B cell (primary cell): ENCODE measurements around the gene DDX50. TPM values are rescaled to one million over a fixed set of nuclear protein-coding genes. Genes with fewer than 3 reads are reported as not detected.
A peak's percentile ranks its signal among the peaks of the same experiment; 100 is the strongest.

Experiments
- ATAC-seq: fragments of 200-7000 bp; cut with Tn5 transposase; one replicate; pipeline ENCODE4 v1.10.0; 2021; ENCODE audit warnings: low read depth, mild to moderate bottlenecking, moderate number of reproducible peaks, moderate library complexity
- CTCF ChIA-PET: fragments of 350-600 bp; sonication (Branson Sonifier 250); formaldehyde crosslinking; loops from one replicate; lab custom pipeline; 2021; ENCODE audit warnings: antibody characterized with exemption, inconsistent platforms; lab: Charles Lee
- POLR2A ChIA-PET: fragments of 350-600 bp; sonication (Branson Sonifier 250); formaldehyde crosslinking; loops from one replicate; lab custom pipeline; 2021; ENCODE audit warnings: antibody characterized with exemption; lab: Charles Lee
- DNase-seq: peaks from one replicate; pipeline ENCODE4 v3.0.0; 2013
- H2AFZ ChIP-seq: 2 replicates; pipeline ENCODE4 v1.6.1; 2012; ENCODE audit warnings: mild to moderate bottlenecking, low read depth, low read length; ENCODE audit not compliant: insufficient read depth, poor library complexity, severe bottlenecking
- H3K27ac ChIP-seq, 2 donors: 1 replicate in 1 of 2; 2 replicates in 1 of 2; pipeline ENCODE4 v1.5.1; 2012 to 2013; ENCODE audit warnings: low read length in 2 of 2, mild to moderate bottlenecking in 2 of 2, moderate library complexity in 1 of 2
- H3K27me3 ChIP-seq, 4 experiments: fragments of 200-600 bp in 1 of 4; sonication (generic) in 1 of 4; replicated peaks in 1 of 4; 1 replicate in 2 of 4; 2 replicates in 2 of 4; pipeline versions ENCODE4 v1.6.1 to v1.7.0; 2013 to 2016; ENCODE audit warnings: low read length in 3 of 4, mild to moderate bottlenecking in 2 of 4, mixed read lengths in 1 of 4, moderate library complexity in 1 of 4; ENCODE audit not compliant: insufficient read depth in 4 of 4, control insufficient read depth in 3 of 4; ENCODE audit errors: control extremely low read depth in 1 of 4
- H3K36me3 ChIP-seq, 2 experiments: replicated peaks in 1 of 2; 1 replicate in 1 of 2; 2 replicates in 1 of 2; pipeline versions ENCODE4 v1.6.1 to v1.7.1; 2013; ENCODE audit warnings: low read length in 1 of 2; ENCODE audit not compliant: insufficient read depth in 2 of 2, control insufficient read depth in 1 of 2; ENCODE audit errors: control extremely low read depth in 1 of 2, extremely low read depth in 1 of 2
- H3K4me1 ChIP-seq, 2 donors: fragments of 200-600 bp in 1 of 2; sonication (generic) in 1 of 2; 1 replicate in 1 of 2; 2 replicates in 1 of 2; pipeline versions ENCODE4 v1.5.1 to v1.6.1; 2013 to 2017; ENCODE audit warnings: low read length in 2 of 2; ENCODE audit not compliant: control insufficient read depth in 2 of 2, insufficient read depth in 2 of 2
- H3K4me2 ChIP-seq: replicated peaks from 2 replicates; pipeline ENCODE3; 2012; ENCODE audit warnings: mild to moderate bottlenecking, low read depth, low read length; ENCODE audit not compliant: poor library complexity, severe bottlenecking
- H3K4me3 ChIP-seq, 5 experiments: fragments of 200-600 bp in 1 of 5; sonication (generic) in 1 of 5; 1 replicate in 3 of 5; 2 replicates in 2 of 5; pipeline versions ENCODE4 v1.5.1 to v1.7.0; 2011 to 2016; ENCODE audit warnings: low read length in 4 of 5, mild to moderate bottlenecking in 4 of 5, low read depth in 2 of 5, control low read depth in 1 of 5, moderate library complexity in 1 of 5; ENCODE audit not compliant: insufficient read depth in 1 of 5; ENCODE audit errors: control extremely low read depth in 1 of 5, extremely low read depth in 1 of 5
- H3K79me2 ChIP-seq: fragments of 200-600 bp; sonication (generic); one replicate; pipeline ENCODE4 v1.6.0; 2016; ENCODE audit warnings: low read length; ENCODE audit not compliant: control insufficient read depth, insufficient read depth
- H3K9ac ChIP-seq: fragments of 200-600 bp; sonication (generic); 2 replicates; pipeline ENCODE4 v1.6.1; 2017; ENCODE audit warnings: mild to moderate bottlenecking, low read length, moderate library complexity
- H3K9me3 ChIP-seq, 3 donors: one replicate each; pipeline versions ENCODE4 v1.6.1 to v1.7.1; 2013; ENCODE audit warnings: low read length in 2 of 3; ENCODE audit not compliant: control insufficient read depth in 2 of 3, insufficient read depth in 1 of 3; ENCODE audit errors: control extremely low read depth in 1 of 3
- H4K20me1 ChIP-seq: 2 replicates; pipeline ENCODE4 v1.6.0; 2012; ENCODE audit warnings: mild to moderate bottlenecking, low read length; ENCODE audit not compliant: insufficient read depth, control insufficient read depth, poor library complexity, severe bottlenecking
- H3K27ac Mint-ChIP-seq: one replicate; pipeline ENCODE4 v1.8.0; 2021; ENCODE audit warnings: mixed read lengths
- H3K27me3 Mint-ChIP-seq: one replicate; pipeline ENCODE4 v1.8.0; 2021; ENCODE audit warnings: mixed read lengths
- H3K4me1 Mint-ChIP-seq: one replicate; pipeline ENCODE4 v1.8.0; 2021; ENCODE audit warnings: mixed read lengths
- H3K4me3 Mint-ChIP-seq: one replicate; pipeline ENCODE4 v1.8.0; 2021; ENCODE audit warnings: mixed read lengths
- H3K9me3 Mint-ChIP-seq: one replicate; pipeline ENCODE4 v1.8.0; 2022; ENCODE audit warnings: mixed read lengths; ENCODE audit not compliant: insufficient read depth
- CTCF ChIP-seq: fragments of 200-600 bp; IDR thresholded peaks from one replicate; pipeline ENCODE4 v1.8.0; 2022; ENCODE audit warnings: antibody characterized with exemption, mild to moderate bottlenecking
- EZH2 ChIP-seq: IDR thresholded peaks from 2 replicates; pipeline ENCODE4 v1.6.1; 2012; ENCODE audit warnings: borderline replicate concordance, low read depth, mild to moderate bottlenecking, moderate library complexity, low read length; ENCODE audit not compliant: insufficient read depth, poor library complexity, severe bottlenecking
- WGBS: methylation state at CpG from one replicate; pipeline ENCODE4 v1.1.5; 2013; ENCODE audit warnings: missing lambda C conversion rate; ENCODE audit not compliant: insufficient coverage; 5-methylcytosine and 5-hydroxymethylcytosine counted together
- intact Hi-C: fragments of 100-400 bp; cut with micrococcal nuclease; formaldehyde crosslinking; loops from one replicate; pipeline ENCODE4 v1.10.0; 2022
- polyA plus RNA-seq: library from polyadenylated mRNA; depleted of rRNA; stranded (reverse); fragments of >200 nt; gene quantifications from 2 replicates; pipeline ENCODE4 v1.2.3, GENCODE V29; 2012
- total RNA-seq, 2 donors: library from RNA; stranded (reverse); fragments of 120-200 nt in 1 of 2; gene quantifications; 1 replicate in 1 of 2; 2 replicates in 1 of 2; pipeline versions ENCODE4 v1.2.3 to v1.2.4, GENCODE V29; 2013 to 2022

The DDX50 gene
- total and polyA plus RNA-seq, 2 donors (not counting 1 experiment from before 2014, with no cell fraction given) = 15.6 to 39.3 TPM

GRCh38 chr10:68902382-68902781 is 1.3 kb downstream of the DDX50 start:
- ATAC-seq (no peak), DNase-seq (no peak)
- Mint-ChIP-seq H3K27ac (no peak overlapping the region), H3K27me3 (peaks cover 3% of the 10 kb centered on the region), H3K9me3 (no peaks in the 10 kb centered on the region), H3K4me3 (peak overlapping the region; percentile 98), H3K4me1 (peaks cover 36% of the 10 kb centered on the region)
- no CpG with 5 or more reads among the region's 5 CpGs for WGBS
- peak overlapping the region in 1 of 5 experiments; percentile 95 for H3K4me3 ChIP-seq
- H3K27me3 ChIP-seq = no peaks in the 10 kb centered on the region
- H3K79me2 ChIP-seq = peaks cover 54% of the 10 kb centered on the region
- H3K4me2 ChIP-seq = peak overlapping the region; percentile 87
- H3K36me3 ChIP-seq = peaks cover 2 to 10% of the 10 kb centered on the region in 2 experiments
- H2AFZ ChIP-seq = no peak overlapping the region
- H4K20me1 ChIP-seq = no peaks in the 10 kb centered on the region
- no peaks in the 10 kb centered on the region for H3K9me3 ChIP-seq
- CTCF ChIA-PET = interaction anchor here (1.1 kb wide), 1 partner anchor 49 kb away, joined by 3 read pairs; no protein-coding TSS in a partner anchor
- peak overlapping the region in 1 of 2 donors; percentile 100 for H3K27ac ChIP-seq
- H3K9ac ChIP-seq = peak overlapping the region; percentile 92
- intact Hi-C loops = loop anchor here (10.0 kb wide), 2 partner anchors 78 to 1912 kb away; partner anchors contain the start of genes SGPL1 and STOX1
- H3K4me1 ChIP-seq = peaks cover 20 to 22% of the 10 kb centered on the region in 2 donors
- TF ChIP-seq EZH2 = no peak
- no peak for TF ChIP-seq CTCF
- POLR2A ChIA-PET = interaction anchor here (0.8 kb wide), 1 partner anchor 14 kb away, joined by 3 read pairs; no protein-coding TSS in a partner anchor

- Histone ChIP-seq H3K4me3 (no peak overlapping the region), H3K9ac (no peak overlapping the region), H3K36me3 (peaks cover 5 to 40% of the 10 kb centered on the region in 2 experiments), H3K27ac (no peak overlapping the region), H2AFZ (no peak overlapping the region), H4K20me1 (peaks cover 8% of the 10 kb centered on the region), H3K79me2 (peaks cover 27% of the 10 kb centered on the region), H3K9me3 (no peaks in the 10 kb centered on the region), H3K4me2 (no peak overlapping the region), H3K27me3 (no peaks in the 10 kb centered on the region), H3K4me1 (no peaks in the 10 kb centered on the region)
- ChIA-PET CTCF (interaction anchor here (1.1 kb wide), 1 partner anchor 13 kb away, joined by 3 read pairs; no protein-coding TSS in a partner anchor), POLR2A (no interaction called here)
- Mint-ChIP-seq H3K4me3 (no peak overlapping the region), H3K27me3 (no peaks in the 10 kb centered on the region), H3K9me3 (no peaks in the 10 kb centered on the region), H3K27ac (no peak overlapping the region), H3K4me1 (no peaks in the 10 kb centered on the region)
- no peak for TF ChIP-seq CTCF
- TF ChIP-seq EZH2 = no peak
- DNase-seq = no peak
- intact Hi-C loops = no loop called here
- no peak for ATAC-seq
Observed at GRCh38 chr10:68924593-68924992, 23.5 kb downstream of the DDX50 start.
